ENCODE data around the gene PTPRN2. TPM values are rescaled to one million over a fixed set of nuclear protein-coding genes. Genes with fewer than 3 reads are reported as not detected.
"Not testable (repeated sequence)": the region's sequence is repeated elsewhere in the genome, so short reads cannot be mapped to it uniquely, and the experiment has no call there.

The PTPRN2 gene
- polyA plus RNA-seq, 4 donors = 7.4 to 9.6 (median 8.8) TPM

GRCh38 chr7:158264881-158265742 lies 322.5 kb downstream of the PTPRN2 start:
- no peak for DNase-seq (ENCODE audit: low read depth in 4 of 4, low spot score in 3 of 4)

- DNase-seq (ENCODE audit: low read depth in 4 of 4, low spot score in 3 of 4) = no peak
Measured at GRCh38 chr7:158263964-158264748, 323.5 kb downstream of the PTPRN2 start.

- DNase-seq (ENCODE audit: low read depth in 4 of 4, low spot score in 3 of 4) = no peak
Measured at GRCh38 chr7:158263110-158263963, 324.3 kb downstream of the PTPRN2 start.

- no peak for DNase-seq (ENCODE audit: low read depth in 4 of 4, low spot score in 3 of 4)
Measured at GRCh38 chr7:158262284-158263109, 325.1 kb downstream of the PTPRN2 start.

GRCh38 chr7:158261362-158262235 lies 326.0 kb downstream of the PTPRN2 start:
- no peak for DNase-seq (ENCODE audit: low read depth in 4 of 4, low spot score in 3 of 4)

GRCh38 chr7:158260567-158261361 lies 326.9 kb downstream of the PTPRN2 start:
- DNase-seq (ENCODE audit: low read depth in 4 of 4, low spot score in 3 of 4) = no peak

- no peak for DNase-seq (ENCODE audit: low read depth in 4 of 4, low spot score in 3 of 4)
Measured at GRCh38 chr7:158259671-158260418, 327.8 kb downstream of the PTPRN2 start.

- DNase-seq (ENCODE audit: low read depth in 4 of 4, low spot score in 3 of 4) = no peak
Measured at GRCh38 chr7:158259141-158259540, 328.5 kb downstream of the PTPRN2 start.

GRCh38 chr7:158258411-158259130 lies 329.1 kb downstream of the PTPRN2 start:
- no peak for DNase-seq (ENCODE audit: low read depth in 4 of 4, low spot score in 3 of 4)

- no peak for DNase-seq (ENCODE audit: low read depth in 4 of 4, low spot score in 3 of 4)
Measured at GRCh38 chr7:158257516-158258410, 329.9 kb downstream of the PTPRN2 start.

GRCh38 chr7:158257001-158257400 lies 330.6 kb downstream of the PTPRN2 start:
- DNase-seq (ENCODE audit: low read depth in 4 of 4, low spot score in 3 of 4) = no peak

GRCh38 chr7:158256091-158256816 lies 331.4 kb downstream of the PTPRN2 start:
- DNase-seq (ENCODE audit: low read depth in 4 of 4, low spot score in 3 of 4) = no peak

- no peak for DNase-seq (ENCODE audit: low read depth in 4 of 4, low spot score in 3 of 4)
Measured at GRCh38 chr7:158255558-158255957, 332.1 kb downstream of the PTPRN2 start.

GRCh38 chr7:158255156-158255555 lies 332.5 kb downstream of the PTPRN2 start:
- DNase-seq (ENCODE audit: low read depth in 4 of 4, low spot score in 3 of 4) = no peak

- DNase-seq (ENCODE audit: low read depth in 4 of 4, low spot score in 3 of 4) = not testable (repeated sequence)
Measured at GRCh38 chr7:158253670-158254045, 334.0 kb downstream of the PTPRN2 start.

Measured in right renal pelvis (tissue), 4 donors.